Measurements from ENCODE around the gene VAV2.
A peak's percentile ranks its signal among the peaks of the same experiment; 100 is the strongest.

VAV2 gene

DNA sequence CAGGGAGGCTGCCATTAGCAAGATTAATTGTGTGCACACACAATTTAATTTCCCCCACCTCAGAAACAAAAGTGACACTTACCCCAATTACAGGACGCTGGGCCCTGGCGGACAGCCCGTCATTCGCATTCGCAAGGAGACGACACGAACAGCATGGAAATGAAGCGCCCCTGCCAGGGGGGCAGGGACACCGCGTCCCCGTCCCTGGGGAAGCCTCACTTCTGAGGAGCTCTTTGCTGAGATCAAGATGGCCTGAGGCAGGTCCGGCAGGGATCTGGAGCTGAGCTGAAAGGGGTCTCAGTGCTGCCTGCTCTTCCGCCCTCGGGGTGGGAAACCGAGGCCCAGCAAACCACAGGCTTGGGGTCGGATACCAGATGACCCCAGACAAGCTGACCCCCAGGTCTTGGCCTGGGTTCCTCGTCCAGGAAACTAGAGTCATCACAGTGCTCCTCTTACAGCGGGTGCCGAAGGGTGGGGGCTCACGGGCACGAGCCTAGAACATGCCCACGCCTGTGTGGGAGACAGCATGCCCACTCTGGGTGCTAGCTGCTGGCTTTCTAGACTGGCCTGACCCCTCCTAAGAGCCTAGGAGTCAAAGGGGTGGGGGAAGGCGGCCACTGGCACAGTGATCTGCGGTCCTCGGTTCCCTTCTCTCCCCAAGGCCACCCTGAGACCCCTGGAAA is 103.2 kb downstream of the VAV2 start:
- no peak for DNase-seq (ENCODE audit: low spot score)

DNA sequence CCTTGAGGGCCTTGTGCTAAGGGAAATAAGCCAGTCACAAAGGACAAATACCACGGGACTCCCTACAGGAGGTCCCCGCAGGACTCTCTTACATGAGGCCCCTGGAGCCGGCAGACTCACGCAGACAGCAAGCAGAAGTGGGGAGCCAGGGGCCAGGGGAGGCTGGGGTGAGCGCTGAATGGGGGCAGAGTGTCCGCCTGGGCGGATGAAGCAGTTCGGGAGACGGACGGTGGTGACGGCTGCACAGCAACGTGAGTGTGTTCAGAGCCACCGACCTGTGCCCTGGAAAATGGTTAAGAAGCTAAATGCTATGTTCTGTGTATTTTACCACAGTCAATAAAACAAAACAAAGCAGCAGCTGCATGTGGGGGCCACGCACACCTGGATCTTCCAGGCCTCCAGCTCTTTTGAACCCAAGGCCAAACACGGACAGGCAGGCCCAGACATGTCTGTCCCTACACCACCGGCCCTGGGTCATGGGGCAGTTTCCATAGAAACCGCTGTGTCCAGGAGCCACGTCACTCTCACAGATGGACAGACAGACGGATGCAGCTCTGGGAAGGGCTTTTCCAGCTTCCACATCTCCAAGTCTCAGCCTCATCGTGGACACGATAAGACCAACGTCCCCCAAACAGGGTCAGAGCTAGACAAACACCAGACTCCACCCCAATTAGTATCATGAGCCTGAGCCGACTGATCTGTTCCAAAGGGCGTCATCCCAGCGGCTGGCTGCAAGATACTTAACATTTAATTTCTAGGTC is 103.9 kb downstream of the VAV2 start:
- DNase-seq (ENCODE audit: low spot score), result no peak

GRCh38 chr9:133887540-133888047 is 104.5 kb downstream of the VAV2 start:
- DNase-seq (ENCODE audit: low spot score), result no peak

- no peak for DNase-seq (ENCODE audit: low spot score)
These were observed 105.3 kb downstream of the VAV2 start for GRCh38 chr9:133886563-133887501.

DNA sequence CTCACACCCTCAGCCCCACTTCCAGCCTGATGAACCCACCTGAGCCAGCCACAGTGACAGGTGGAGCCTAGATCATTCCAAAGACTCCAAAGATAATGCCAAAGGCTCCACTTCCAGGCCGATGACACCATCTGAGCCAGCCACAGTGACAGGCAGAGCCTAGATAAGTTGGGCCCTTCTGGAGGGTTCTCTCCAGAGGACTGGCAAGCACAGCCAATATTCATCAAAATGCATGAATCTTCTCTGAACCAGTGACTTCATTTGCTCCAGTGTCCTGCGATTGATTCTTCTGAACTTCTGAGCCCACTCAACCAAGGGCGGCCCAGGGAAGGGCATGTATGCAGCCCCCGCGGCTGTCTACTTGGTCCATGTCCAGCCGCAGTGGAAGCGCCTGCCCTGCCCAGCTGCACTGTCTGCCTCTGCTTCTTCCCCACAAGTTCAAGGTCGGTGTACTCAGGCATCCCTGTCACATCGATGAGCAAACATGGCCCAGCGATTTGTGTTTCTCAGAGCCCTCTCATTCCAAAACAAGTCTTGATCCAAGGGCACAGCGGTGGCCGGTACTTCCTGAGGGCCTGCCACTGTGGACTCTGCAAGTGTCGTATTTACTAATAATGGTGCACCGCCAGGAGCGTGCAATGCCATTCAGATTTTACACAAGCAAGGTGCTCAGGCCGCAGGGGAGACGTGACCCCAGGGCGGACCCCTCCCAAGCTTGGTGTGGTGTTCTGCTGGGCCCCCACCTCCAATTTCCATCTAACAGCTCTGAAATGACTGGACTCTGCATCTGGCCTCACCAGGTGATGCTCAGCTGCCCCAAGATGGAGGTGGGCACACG is 107.0 kb downstream of the VAV2 start:
- no peak for DNase-seq (ENCODE audit: low spot score)

DNA sequence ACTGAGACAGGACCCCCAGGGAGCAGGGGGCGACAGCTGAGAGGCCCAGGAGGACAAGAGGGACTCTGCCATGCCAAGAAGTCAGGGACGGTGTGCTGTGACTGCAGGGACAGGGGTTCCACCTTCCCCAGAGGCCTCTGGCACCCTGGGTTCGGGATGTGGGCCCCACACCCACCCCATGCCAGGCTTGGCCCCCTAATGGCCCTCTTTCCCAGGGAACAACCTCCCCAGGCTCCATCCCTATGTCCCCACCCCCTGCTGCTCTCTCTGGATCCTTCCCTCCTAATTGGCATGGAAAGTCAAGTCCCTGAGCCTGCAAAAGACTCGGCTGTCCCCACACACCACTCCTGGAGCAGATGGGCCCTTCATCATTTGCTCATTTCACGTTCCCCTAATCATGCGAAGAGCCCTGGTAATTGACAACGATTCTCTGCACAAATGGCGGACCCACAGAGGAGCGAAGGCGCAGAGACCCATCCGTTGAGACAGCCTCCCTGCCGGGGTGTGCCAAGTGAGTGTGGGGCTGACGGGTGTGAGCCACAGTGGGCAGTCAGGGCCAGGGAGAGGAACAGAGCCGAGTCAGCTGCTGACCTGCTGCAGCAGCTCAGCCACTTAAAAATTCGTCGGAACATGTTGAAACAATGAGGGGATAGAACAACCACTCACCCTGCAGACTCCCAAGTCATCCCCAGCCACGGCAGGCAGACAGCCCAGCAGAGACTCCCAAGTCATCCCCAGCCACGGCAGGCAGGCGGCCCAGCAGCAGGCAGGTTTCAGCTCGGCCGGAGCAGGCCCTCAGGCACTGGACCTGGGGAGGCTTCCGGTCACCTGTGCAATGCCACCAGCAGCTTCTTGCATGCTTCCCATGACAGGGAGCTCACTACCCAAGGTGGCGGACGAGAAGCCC is 109.0 kb downstream of the VAV2 start:
- DNase-seq (ENCODE audit: low spot score), result no peak

DNA sequence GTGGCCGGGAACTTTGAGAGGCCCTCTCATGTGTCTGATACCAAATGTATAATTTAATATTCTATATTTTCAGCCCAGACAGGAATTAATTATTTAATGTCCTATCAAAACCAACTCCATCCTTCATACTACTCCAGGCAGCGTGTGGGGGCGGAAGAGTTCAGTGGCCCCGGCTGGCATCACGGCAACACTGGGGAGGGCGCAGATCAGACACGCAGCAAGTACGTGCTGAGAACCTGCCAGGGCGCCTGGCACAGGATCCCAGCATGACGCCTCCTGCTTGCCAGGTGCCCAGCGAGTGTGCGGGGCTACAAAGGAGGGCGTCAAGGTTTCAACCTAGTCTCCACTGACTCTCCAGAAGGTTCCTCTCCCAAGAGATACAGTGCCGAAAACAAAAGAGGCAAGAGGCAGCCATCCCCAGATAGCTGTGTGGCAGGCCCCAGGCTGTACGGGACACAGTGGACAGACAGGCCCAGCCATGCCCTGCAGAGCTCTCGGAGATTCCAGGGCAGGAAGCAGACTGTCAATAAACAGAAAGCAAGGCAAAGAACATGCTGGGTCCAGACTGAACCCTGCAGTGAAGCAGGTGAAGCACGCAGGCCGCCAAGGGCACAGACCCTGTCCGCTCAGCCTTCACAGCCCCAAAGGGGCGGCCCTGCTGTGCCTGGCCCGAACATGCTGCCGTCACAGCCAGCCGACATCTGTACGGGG is 110.3 kb downstream of the VAV2 start:
- no peak for DNase-seq (ENCODE audit: low spot score)

DNA sequence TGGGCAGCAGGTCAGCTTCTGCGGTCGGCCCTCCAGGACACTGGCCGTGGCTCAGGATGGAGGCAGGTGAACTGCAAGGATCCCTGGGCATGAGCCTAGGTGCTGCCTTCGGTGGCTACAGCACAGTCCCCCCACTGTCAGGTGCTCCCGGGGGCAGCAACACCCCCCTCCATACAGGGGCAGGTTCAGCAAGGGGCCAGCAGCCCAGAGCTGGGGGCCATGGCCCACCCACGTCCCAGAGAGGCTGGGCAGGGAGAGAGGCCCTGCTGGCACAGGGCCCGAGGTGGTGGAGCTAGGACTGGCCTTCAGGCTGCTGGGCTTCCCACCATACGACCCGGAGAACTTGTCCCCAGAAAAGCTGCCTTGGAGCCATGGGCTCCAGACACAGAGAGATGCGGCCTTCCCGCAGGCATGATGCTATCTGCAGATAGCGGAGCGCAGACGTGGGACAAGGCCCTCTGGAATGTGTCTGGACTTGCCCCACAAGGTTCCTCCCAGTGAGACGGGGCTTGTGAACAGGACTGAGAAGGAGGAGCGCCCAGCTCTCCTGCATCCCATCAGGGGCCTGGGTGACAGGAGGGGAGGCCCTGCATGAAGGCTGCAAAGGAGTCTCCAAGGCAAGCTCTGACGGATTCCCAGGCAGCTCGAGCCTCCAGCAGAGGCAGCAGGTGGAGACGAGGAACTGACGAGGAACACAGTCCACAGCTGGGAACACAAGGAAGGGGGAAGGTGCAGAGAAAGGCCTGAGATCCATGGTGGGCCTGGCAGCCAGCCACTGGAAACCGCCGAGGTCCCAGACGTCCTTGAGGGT is 111.1 kb downstream of the VAV2 start:
- no peak for DNase-seq (ENCODE audit: low spot score)

DNA sequence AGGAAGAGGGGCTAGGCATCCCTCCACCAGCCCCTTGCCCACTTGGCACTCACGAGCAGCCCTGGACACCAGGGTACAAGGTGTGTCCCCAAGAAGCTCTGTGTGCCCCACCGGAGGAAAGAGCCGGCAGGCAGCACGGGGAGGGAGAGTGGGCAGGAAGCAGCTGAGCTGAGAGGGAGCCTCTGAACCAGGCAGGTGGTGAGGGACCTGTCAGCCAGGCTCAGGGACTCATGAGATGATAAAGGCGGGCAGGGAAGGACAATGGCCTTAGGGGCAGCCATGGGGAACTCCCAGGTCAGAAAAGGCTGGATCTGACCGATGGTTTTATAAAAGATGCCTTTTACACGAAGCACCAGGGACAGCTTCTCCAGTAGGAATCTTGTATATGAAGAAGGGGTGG is 112.0 kb downstream of the VAV2 start:
- no peak for DNase-seq (ENCODE audit: low spot score)

DNA sequence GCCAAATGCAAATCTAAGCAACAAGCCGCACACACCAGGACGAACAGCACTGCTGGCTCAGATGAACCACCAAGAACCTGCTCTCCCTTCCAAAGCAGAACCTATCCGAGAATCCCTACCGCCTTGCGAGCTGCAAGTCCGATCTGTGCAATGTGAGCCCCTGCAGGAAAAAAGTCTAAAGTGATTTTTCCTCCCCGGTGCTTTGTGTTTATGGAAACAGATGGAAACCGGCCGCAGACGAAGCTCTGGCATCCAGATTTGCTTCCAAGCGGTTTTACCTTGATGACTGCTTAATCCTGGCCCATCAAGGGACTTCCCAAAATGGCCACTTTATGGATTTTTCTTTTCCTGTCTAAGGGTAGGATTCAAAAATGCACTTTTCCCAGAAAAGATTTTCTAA is 112.5 kb downstream of the VAV2 start:
- no peak for DNase-seq (ENCODE audit: low spot score)

DNA sequence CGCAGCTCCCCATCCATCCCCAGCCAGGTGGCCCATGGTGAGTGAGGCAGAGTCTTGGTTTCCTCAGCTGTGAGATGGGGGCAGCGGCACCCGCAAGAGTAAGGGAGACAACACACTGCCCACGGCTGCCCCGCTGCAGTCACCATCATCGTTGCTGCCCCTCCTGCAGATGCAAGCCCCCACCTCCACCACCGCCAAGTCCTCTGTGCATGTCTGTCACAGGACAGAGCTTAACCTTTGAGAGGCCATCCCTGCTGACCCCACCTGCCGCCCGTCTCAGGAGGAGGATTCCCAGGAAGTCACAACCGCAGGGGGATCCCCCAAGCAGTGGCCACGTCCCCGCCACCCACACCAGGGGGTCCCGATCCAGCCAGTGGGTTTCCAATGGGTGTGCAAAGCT is 113.7 kb downstream of the VAV2 start:
- DNase-seq (ENCODE audit: low spot score), result no peak

DNA sequence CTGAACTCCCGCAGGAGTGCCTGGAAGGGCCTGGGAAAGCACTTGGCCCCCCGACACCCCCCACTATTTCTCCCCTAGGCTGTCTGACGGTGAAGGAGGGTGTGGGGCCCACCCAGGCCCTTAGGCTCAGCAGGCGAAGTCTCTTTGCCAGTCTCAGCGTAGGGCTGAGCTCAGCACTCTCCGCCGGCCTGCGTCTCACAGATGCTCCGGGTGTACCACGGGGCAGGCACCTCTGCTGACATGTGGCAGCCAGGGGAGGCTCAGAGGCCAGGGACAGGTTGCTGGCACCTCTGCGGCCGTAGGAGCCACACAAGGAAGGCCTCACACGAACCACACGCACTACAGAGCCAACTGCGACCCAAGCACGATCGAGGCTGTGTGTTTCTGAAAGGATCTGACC is 114.2 kb downstream of the VAV2 start:
- DNase-seq (ENCODE audit: low spot score), result no peak

DNA sequence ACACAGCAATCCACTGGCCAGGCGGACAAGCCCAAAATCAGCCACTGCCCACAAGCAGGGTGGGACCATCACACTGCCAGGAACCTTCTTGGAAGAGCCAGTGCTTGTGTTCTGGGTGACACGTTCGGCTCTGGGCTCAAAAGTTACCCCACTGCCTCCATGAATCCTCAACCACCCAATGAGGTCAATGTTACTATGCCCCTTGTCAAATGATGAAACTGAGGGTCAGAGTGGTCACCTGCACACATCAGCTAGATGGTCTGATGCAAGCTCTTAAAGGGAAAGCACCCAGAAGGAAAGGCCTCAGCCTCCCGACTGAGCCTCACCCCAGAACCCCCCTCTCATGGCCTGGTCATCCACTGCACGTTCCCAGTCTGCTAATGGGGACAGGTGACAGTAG is 114.8 kb downstream of the VAV2 start:
- DNase-seq (ENCODE audit: low spot score), result no peak

- no peak for DNase-seq (ENCODE audit: low spot score)
These were observed 115.3 kb downstream of the VAV2 start for GRCh38 chr9:133876836-133877235.

DNA sequence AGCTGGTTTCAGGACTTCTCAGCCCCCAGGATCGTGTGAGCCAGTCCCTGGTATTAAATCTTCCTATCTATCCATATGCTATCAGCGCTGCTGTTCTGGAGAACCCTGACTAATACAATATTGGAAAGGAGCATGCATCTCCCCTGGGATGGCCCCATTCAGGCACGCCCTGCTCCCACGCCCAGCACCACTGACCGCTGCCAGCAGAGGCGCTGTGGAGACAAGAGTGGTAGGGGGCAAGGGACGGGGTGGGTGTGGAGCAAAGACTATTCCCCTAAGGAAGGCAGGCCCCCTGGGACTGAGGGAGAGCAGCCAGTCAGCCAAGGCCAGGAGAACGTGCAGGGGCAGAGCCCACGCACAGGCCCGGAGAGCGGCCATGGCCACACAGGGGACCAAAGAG is 116.0 kb downstream of the VAV2 start:
- DNase-seq (ENCODE audit: low spot score), result peak; percentile 81

DNA sequence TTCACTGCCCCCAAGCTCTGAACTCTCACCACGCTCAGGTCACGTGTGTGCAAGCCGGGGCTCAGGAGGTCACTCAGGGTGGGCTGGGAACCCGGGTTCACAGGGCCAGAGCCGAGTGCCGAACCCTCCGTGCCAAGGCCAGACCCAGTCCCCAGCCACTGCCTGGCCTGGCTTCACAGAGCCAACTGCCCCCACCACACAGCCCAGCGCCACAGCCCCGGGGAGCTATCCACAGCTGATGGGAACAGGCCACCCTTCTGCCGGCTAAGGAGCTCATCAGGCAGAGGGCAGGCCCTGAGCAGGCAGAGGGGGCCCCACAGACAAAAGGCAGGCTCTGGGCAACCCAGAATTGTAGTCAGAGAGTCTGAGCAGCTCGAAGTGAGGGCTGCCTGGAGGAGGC is 117.0 kb downstream of the VAV2 start:
- DNase-seq (ENCODE audit: low spot score), result no peak

DNA sequence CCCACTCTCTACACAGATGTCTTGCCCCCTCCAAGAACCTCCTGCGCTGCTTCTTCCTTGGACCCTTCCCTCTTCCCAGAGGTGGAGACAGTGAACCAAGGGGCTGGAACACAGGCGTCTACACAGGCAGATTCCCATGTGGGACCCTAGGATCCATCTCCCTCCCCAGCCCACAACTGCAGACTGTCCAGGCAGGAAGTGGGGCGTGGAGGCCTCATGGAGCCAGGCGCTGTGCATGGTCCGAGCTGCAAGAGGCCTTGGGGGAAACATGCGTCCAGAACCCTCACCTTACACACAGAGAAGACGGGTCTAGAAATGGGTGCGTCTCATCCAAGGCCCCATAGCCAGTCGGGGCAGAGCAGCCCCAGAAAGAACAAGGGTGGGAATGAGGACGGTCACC is 117.5 kb downstream of the VAV2 start:
- DNase-seq (ENCODE audit: low spot score), result no peak

DNA sequence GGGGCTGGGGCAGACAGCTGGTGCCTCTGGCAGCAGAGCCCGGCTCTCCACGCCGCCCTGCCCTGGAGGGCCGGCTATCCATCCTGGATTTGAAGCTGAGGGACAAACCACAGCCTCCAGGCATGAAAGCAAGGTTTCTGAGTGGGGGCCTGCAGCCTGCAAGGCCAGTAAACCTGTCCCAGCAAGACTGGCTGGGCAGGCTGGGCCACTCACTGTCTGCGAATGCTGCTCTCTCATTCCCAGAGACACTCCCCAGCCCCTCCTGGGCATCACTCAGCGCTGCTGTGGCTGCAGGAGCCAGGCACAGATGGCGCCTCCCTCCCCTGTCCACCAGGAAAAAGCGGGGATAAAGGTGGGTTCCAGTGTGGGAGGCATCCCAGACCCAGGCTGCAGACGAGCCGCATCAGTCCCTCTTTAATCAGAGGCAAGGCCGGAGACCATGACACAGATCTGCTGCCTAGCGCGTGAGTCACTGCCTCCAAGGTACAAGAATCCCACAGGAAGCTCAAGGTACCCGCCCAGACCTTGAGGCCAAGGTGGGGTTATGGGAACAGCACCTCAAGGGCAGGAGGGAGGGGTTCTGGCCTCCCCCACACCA is 118.0 kb downstream of the VAV2 start:
- DNase-seq (ENCODE audit: low spot score), result no peak

- no peak for DNase-seq (ENCODE audit: low spot score)
These were observed 118.6 kb downstream of the VAV2 start for GRCh38 chr9:133873461-133873891.
